A673 (cell line): ENCODE data around the gene NFIB. TPM values are rescaled to one million over a fixed set of nuclear protein-coding genes. Genes with fewer than 3 reads are reported as not detected.

Source experiments
- BruUV-seq: library from RNA; stranded (reverse); fragments of 400-500 nt; replicated peaks from 2 replicates; lab custom pipeline; 2021; lab: Mats Ljungman, UMichigan
- CTCF ChIA-PET: fragments of 300-600 bp; sonication (Branson Sonifier 250); formaldehyde crosslinking; loops from one replicate; lab custom pipeline; 2022; ENCODE audit warnings: antibody characterized with exemption; lab: Charles Lee
- POLR2A ChIA-PET: fragments of 300-600 bp; sonication (Branson Sonifier 250); formaldehyde crosslinking; loops from one replicate; lab custom pipeline; 2022; ENCODE audit warnings: antibody characterized with exemption; ENCODE audit not compliant: low non-redundant PET; lab: Charles Lee
- DNase-seq: peaks from one replicate; pipeline ENCODE4 v3.0.0-alpha.2; 2015; ENCODE audit warnings: low spot score
- H3K27ac ChIP-seq: fragments of 200-600 bp; sonication (generic); 2 replicates; pipeline ENCODE4 v1.5.1; 2016; ENCODE audit warnings: mixed run types, low read depth, mild to moderate bottlenecking, mixed read lengths, antibody characterized with exemption, low read length; ENCODE audit not compliant: poor library complexity, severe bottlenecking
- H3K27me3 ChIP-seq: fragments of 200-600 bp; sonication (generic); replicated peaks from 2 replicates; pipeline ENCODE4 v1.6.1; 2017; ENCODE audit warnings: mixed run types, low read depth, mild to moderate bottlenecking, mixed read lengths, antibody characterized with exemption, low read length; ENCODE audit not compliant: insufficient read depth, poor library complexity
- H3K36me3 ChIP-seq: fragments of 200-600 bp; sonication (generic); 2 replicates; pipeline ENCODE4 v1.6.1; 2016; ENCODE audit warnings: mixed run types, mild to moderate bottlenecking, mixed read lengths, antibody characterized with exemption, low read length; ENCODE audit not compliant: insufficient read depth, poor library complexity, severe bottlenecking
- H3K4me1 ChIP-seq: fragments of 200-600 bp; sonication (generic); 2 replicates; pipeline ENCODE4 v1.6.1; 2017; ENCODE audit warnings: mixed run types, mild to moderate bottlenecking, mixed read lengths, antibody characterized with exemption, low read length; ENCODE audit not compliant: insufficient read depth, poor library complexity, severe bottlenecking
- H3K4me3 ChIP-seq: fragments of 200-600 bp; sonication (generic); 2 replicates; pipeline ENCODE4 v1.5.1; 2016; ENCODE audit warnings: low read depth, mixed run types, mild to moderate bottlenecking, mixed read lengths, low read length; ENCODE audit not compliant: poor library complexity, severe bottlenecking
- H3K9me3 ChIP-seq: fragments of 200-600 bp; sonication (generic); 2 replicates; pipeline ENCODE4 v1.6.1; 2016; ENCODE audit warnings: mixed run types, low read depth, mild to moderate bottlenecking, mixed read lengths, antibody characterized with exemption, low read length; ENCODE audit not compliant: poor library complexity, severe bottlenecking
- EZH2 ChIP-seq: fragments of 200-600 bp; sonication (generic); IDR thresholded peaks from 2 replicates; pipeline ENCODE4 v1.6.1; 2017; ENCODE audit warnings: borderline replicate concordance, low read depth, mild to moderate bottlenecking, mixed read lengths, antibody characterized with exemption, low read length; ENCODE audit not compliant: poor library complexity, severe bottlenecking
- intact Hi-C: fragments of 100-400 bp; cut with micrococcal nuclease; formaldehyde crosslinking; loops from one replicate; pipeline ENCODE4 v1.10.0; 2022; ENCODE audit not compliant: unreplicated experiment
- total RNA-seq: library from RNA; stranded (reverse); gene quantifications from 2 replicates; pipeline ENCODE4 v1.2.3, GENCODE V29; 2021
- TF ChIP-seq, protein P1 (sequence below): fragments of 300-800, 200-600 bp; sonication (generic); conservative IDR thresholded peaks from 2 replicates; pipeline ENCODE4 v1.5.1; 2017; ENCODE audit warnings: low read depth, mild to moderate bottlenecking, antibody characterized with exemption, low read length, moderate library complexity, mixed read lengths

Gene NFIB
- total RNA-seq, 1 experiment from 2014 or later, result 41.2 TPM

DNA sequence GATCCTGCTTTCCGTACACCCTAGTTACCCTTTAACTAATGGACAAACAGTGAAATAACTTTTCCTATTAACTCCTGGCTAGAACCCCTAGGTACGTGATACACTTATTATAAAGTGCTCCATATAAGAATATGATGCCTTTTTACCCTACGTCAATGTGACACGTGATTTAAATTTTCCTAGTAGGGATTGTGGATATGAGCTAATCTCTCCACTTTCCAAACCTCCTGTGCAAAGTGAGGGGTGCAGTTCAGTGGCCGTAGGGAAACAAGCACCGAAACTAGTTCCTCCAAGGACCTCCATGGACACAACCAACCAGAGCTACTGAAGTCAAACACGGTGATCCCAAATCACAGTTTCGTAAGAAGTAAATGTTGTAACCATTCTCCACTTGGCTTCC lies 19.3 kb downstream of the NFIB start:
- Histone ChIP-seq H3K27ac (no peak overlapping the region), H3K9me3 (no peaks in the 10 kb centered on the region), H3K4me3 (no peak overlapping the region), H3K27me3 (no peaks in the 10 kb centered on the region), H3K4me1 (peaks cover 13% of the 10 kb centered on the region), H3K36me3 (no peaks in the 10 kb centered on the region)
- CTCF ChIA-PET, result no interaction called here
- POLR2A ChIA-PET, result no interaction called here
- no TSS peak for BruUV-seq
- TF ChIP-seq EZH2, result no peak
- TF ChIP-seq, protein P1, sequence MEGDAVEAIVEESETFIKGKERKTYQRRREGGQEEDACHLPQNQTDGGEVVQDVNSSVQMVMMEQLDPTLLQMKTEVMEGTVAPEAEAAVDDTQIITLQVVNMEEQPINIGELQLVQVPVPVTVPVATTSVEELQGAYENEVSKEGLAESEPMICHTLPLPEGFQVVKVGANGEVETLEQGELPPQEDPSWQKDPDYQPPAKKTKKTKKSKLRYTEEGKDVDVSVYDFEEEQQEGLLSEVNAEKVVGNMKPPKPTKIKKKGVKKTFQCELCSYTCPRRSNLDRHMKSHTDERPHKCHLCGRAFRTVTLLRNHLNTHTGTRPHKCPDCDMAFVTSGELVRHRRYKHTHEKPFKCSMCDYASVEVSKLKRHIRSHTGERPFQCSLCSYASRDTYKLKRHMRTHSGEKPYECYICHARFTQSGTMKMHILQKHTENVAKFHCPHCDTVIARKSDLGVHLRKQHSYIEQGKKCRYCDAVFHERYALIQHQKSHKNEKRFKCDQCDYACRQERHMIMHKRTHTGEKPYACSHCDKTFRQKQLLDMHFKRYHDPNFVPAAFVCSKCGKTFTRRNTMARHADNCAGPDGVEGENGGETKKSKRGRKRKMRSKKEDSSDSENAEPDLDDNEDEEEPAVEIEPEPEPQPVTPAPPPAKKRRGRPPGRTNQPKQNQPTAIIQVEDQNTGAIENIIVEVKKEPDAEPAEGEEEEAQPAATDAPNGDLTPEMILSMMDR, result no peak
- no peak for DNase-seq
- intact Hi-C loops, result no loop called here

DNA sequence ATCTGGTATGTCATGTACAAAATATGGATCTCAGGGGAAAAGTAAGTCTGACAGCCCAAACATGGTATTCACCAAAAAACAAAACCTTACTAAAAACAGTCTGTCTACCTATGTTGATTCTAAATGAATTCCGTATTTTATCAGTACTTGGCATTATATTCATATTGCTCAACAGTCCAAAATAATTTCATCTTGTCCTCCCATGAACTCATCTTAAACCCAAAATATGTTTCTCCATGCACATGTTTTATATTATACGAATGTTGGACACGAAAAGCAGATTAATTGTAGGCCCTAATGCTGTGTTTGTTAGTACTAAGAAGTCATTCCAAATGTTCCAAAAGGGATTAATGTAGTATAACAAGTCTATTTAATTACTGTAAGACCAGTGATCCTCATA lies 20.1 kb downstream of the NFIB start:
- H3K27me3 ChIP-seq, result no peaks in the 10 kb centered on the region
- no peak overlapping the region for H3K27ac ChIP-seq
- no peak for TF ChIP-seq EZH2
- TF ChIP-seq, protein P1, result no peak
- intact Hi-C loops, result no loop called here
- ChIA-PET POLR2A (no interaction called here), CTCF (no interaction called here)
- H3K4me1 ChIP-seq, result peaks cover 6% of the 10 kb centered on the region
- H3K4me3 ChIP-seq, result no peak overlapping the region
- no peak for DNase-seq
- H3K36me3 ChIP-seq, result no peaks in the 10 kb centered on the region
- BruUV-seq, result no TSS peak
- no peaks in the 10 kb centered on the region for H3K9me3 ChIP-seq

DNA sequence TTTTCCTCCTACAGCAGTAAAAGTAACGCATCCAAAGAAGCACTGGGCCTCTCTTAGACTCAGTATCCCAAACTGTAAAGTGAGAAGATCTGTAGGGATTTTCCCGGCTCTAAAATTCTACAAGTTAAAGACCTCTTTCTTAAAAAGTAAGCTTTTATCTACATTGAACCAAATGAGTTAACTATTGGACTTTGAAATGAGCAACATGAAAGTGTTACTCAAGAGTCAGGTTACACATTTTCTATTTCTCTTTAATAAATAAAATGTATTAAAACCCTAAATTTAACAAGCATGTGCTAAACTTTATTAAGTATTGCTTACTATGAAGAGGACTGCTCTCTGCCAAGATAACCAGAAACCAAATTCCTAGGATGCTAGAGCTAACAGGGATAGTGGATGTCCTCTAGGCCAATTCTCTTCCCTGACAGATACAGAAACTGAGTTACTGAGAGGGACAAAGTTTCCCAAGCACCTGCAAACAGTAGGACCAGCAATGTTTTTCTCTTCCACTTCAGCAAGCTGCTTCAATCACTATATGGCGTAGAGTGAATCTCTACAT lies 21.7 kb downstream of the NFIB start:
- H3K4me1 ChIP-seq, result peaks cover 6% of the 10 kb centered on the region
- intact Hi-C loops, result no loop called here
- no peaks in the 10 kb centered on the region for H3K9me3 ChIP-seq
- H3K4me3 ChIP-seq, result no peak overlapping the region
- ChIA-PET CTCF (no interaction called here), POLR2A (interaction anchor here (0.9 kb wide), 1 partner anchor 23 kb away, joined by 5 read pairs; no protein-coding TSS in a partner anchor)
- no peaks in the 10 kb centered on the region for H3K27me3 ChIP-seq
- DNase-seq, result no peak
- H3K36me3 ChIP-seq, result no peaks in the 10 kb centered on the region
- TF ChIP-seq, protein P1, result no peak
- no peak for TF ChIP-seq EZH2
- no peak overlapping the region for H3K27ac ChIP-seq
- no TSS peak for BruUV-seq
